OCI-LY7 (cell line): ENCODE measurements around the gene SORCS3. TPM values are rescaled to one million over a fixed set of nuclear protein-coding genes. Genes with fewer than 3 reads are reported as not detected.

Experiments used
- BruUV-seq: library from RNA; stranded (reverse); fragments of 400-500 nt; replicated peaks from 2 replicates; lab custom pipeline; 2021; lab: Mats Ljungman, UMichigan
- CTCF ChIA-PET: fragments of 300-600 bp; sonication (Branson Sonifier 250); formaldehyde crosslinking; loops from one replicate; lab custom pipeline; 2022; ENCODE audit warnings: antibody characterized with exemption; ENCODE audit not compliant: unreplicated experiment; lab: Charles Lee
- POLR2A ChIA-PET: fragments of 300-600 bp; sonication (Branson Sonifier 250); formaldehyde crosslinking; loops from one replicate; lab custom pipeline; 2022; ENCODE audit warnings: antibody characterized with exemption; lab: Charles Lee
- DNase-seq: peaks from one replicate; pipeline ENCODE4 v3.0.0-alpha.2; 2015; ENCODE audit warnings: low spot score
- H2AFZ ChIP-seq: fragments of 200-600 bp; sonication (generic), shearing (Covaris generic); 2 replicates; pipeline ENCODE4 v1.6.1; 2014; ENCODE audit warnings: mild to moderate bottlenecking, antibody characterized with exemption, low read length, moderate library complexity
- H3K27ac ChIP-seq: fragments of 200-600 bp; sonication (generic); 2 replicates; pipeline ENCODE4 v1.5.1; 2014; ENCODE audit warnings: mixed run types, low read depth, mild to moderate bottlenecking, moderate library complexity, low read length, inconsistent platforms; ENCODE audit not compliant: poor library complexity, severe bottlenecking
- H3K36me3 ChIP-seq: fragments of 200-600 bp; sonication (generic); 2 replicates; pipeline ENCODE4 v1.6.1; 2014; ENCODE audit warnings: mild to moderate bottlenecking, antibody characterized with exemption, low read length, moderate library complexity, mixed read lengths; ENCODE audit not compliant: insufficient read depth
- H3K4me1 ChIP-seq: fragments of 200-600 bp; sonication (generic); 2 replicates; pipeline ENCODE4 v1.5.1; 2014; ENCODE audit warnings: mild to moderate bottlenecking, low read length; ENCODE audit not compliant: insufficient read depth, poor library complexity, severe bottlenecking
- H3K4me2 ChIP-seq: fragments of 200-600 bp; sonication (generic); 2 replicates; pipeline ENCODE4 v1.6.1; 2014; ENCODE audit warnings: mild to moderate bottlenecking, low read length
- H3K4me3 ChIP-seq: fragments of 200-600 bp; sonication (generic); 2 replicates; pipeline ENCODE4 v1.5.1; 2014; ENCODE audit warnings: mild to moderate bottlenecking, low read depth, low read length; ENCODE audit not compliant: poor library complexity, severe bottlenecking
- H3K79me2 ChIP-seq: fragments of 200-600 bp; sonication (generic); 2 replicates; pipeline ENCODE4 v1.6.1; 2016; ENCODE audit warnings: low read depth, mild to moderate bottlenecking, low read length, moderate library complexity, mixed read lengths; ENCODE audit not compliant: insufficient read depth
- H3K9me2 ChIP-seq: fragments of 200-600 bp; sonication (generic); 2 replicates; pipeline ENCODE4 v1.6.1; 2016; ENCODE audit warnings: mild to moderate bottlenecking, low read length, mixed read lengths; ENCODE audit not compliant: insufficient read depth
- H3K9me3 ChIP-seq: fragments of 200-600 bp; sonication (generic); 2 replicates; pipeline ENCODE4 v1.6.1; 2014; ENCODE audit warnings: mild to moderate bottlenecking, mixed run types, low read length, mixed read lengths
- H4K20me1 ChIP-seq: fragments of 200-600 bp; sonication (generic); 2 replicates; pipeline ENCODE4 v1.6.1; 2014; ENCODE audit warnings: mild to moderate bottlenecking, antibody characterized with exemption, low read length, moderate library complexity, mixed read lengths; ENCODE audit not compliant: insufficient read depth
- CTCF ChIP-seq: fragments of 200-600 bp; sonication (generic); conservative IDR thresholded peaks from 2 replicates; pipeline ENCODE4 v1.5.1; 2014; ENCODE audit warnings: mild to moderate bottlenecking, antibody characterized with exemption, low read length, moderate library complexity, mixed read lengths
- EZH2phosphoT487 ChIP-seq: fragments of 200-600 bp; sonication (generic); IDR thresholded peaks from 2 replicates; pipeline ENCODE4 v1.6.1; 2018; ENCODE audit warnings: low read depth, borderline replicate concordance, mild to moderate bottlenecking, mixed run types, antibody characterized with exemption, low read length, moderate library complexity, mixed read lengths
- intact Hi-C: fragments of 100-400 bp; cut with micrococcal nuclease; formaldehyde crosslinking; loops from one replicate; pipeline ENCODE4 v1.10.0; 2022; ENCODE audit not compliant: unreplicated experiment
- total RNA-seq, 2 experiments: library from RNA; depleted of rRNA in 1 of 2; stranded (reverse); fragments of >200 nt in 1 of 2; shearing (Covaris generic) in 1 of 2; gene quantifications; 2 replicates each; pipeline ENCODE4 v1.2.3, GENCODE V29; 2014 to 2022

Gene SORCS3
- total RNA-seq, 2 experiments from 2014 or later = not detected

DNA sequence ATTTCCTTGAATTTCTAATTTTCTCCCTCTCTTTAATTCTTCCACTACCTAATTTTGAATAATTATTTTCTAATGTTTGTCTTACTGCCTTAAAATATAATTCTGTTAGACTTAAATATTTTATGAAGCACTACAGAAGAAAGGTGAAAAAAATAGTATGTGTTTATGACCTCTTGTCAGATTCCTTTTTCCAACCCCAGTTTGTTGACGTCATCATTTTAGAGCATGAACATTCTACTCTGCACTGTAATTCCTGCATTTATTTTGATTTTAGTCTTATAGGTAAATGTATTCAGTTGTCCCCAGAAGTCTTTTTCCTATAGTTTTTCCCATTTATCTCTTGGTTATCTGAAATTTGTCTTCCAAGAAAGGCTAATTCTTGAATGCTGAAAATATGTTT, 468.1 kb downstream of the SORCS3 start:
- ChIA-PET CTCF (no interaction called here), POLR2A (no interaction called here)
- Histone ChIP-seq H4K20me1 (no peaks in the 10 kb centered on the region), H3K79me2 (no peaks in the 10 kb centered on the region), H3K27ac (no peak overlapping the region), H2AFZ (no peak overlapping the region), H3K4me3 (no peak overlapping the region), H3K9me3 (no peaks in the 10 kb centered on the region), H3K4me2 (no peak overlapping the region), H3K4me1 (no peaks in the 10 kb centered on the region), H3K9me2 (no peaks in the 10 kb centered on the region), H3K36me3 (no peaks in the 10 kb centered on the region)
- TF ChIP-seq EZH2phosphoT487 (no peak), CTCF (no peak)
- intact Hi-C loops = no loop called here
- BruUV-seq = no TSS peak
- no peak for DNase-seq

GRCh38 chr10:105112862-105113261, 471.8 kb downstream of the SORCS3 start:
- intact Hi-C loops = no loop called here
- DNase-seq = no peak
- Histone ChIP-seq H3K4me1 (no peaks in the 10 kb centered on the region), H3K27ac (no peak overlapping the region), H3K4me2 (no peak overlapping the region), H3K9me2 (no peaks in the 10 kb centered on the region), H3K36me3 (no peaks in the 10 kb centered on the region), H3K79me2 (no peaks in the 10 kb centered on the region), H3K4me3 (no peak overlapping the region), H2AFZ (no peak overlapping the region), H3K9me3 (no peaks in the 10 kb centered on the region), H4K20me1 (no peaks in the 10 kb centered on the region)
- TF ChIP-seq CTCF (no peak), EZH2phosphoT487 (no peak)
- BruUV-seq = no TSS peak
- ChIA-PET POLR2A (no interaction called here), CTCF (no interaction called here)

DNA sequence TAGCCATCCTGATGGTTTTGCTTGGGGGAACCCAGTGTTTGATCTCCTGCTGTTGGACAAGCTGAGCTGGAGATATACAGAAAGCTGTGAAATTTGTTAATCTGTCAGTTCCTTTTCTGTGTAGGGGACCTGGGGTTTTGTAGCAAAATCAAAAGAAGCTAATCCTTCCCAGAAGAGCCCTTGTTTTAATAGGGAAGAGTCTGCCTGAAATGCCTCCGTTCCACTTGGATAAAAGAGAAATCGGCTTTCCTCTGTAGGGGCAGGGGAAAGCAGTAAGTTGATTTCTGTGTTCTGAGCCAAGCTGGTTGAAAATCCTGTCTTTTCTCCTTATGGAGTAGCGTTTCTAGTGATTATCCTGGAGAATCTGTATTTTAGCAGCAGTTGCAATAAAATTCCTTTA, 472.6 kb downstream of the SORCS3 start:
- no peak overlapping the region for H2AFZ ChIP-seq
- no peaks in the 10 kb centered on the region for H3K79me2 ChIP-seq
- H3K9me2 ChIP-seq = no peaks in the 10 kb centered on the region
- H4K20me1 ChIP-seq = no peaks in the 10 kb centered on the region
- CTCF ChIA-PET = no interaction called here
- intact Hi-C loops = no loop called here
- H3K4me2 ChIP-seq = no peak overlapping the region
- POLR2A ChIA-PET = no interaction called here
- H3K4me1 ChIP-seq = no peaks in the 10 kb centered on the region
- H3K27ac ChIP-seq = no peak overlapping the region
- no peak for DNase-seq
- TF ChIP-seq EZH2phosphoT487 (no peak), CTCF (no peak)
- H3K4me3 ChIP-seq = no peak overlapping the region
- H3K9me3 ChIP-seq = no peaks in the 10 kb centered on the region
- no peaks in the 10 kb centered on the region for H3K36me3 ChIP-seq
- BruUV-seq = no TSS peak
